Stomach (tissue), 4 donors: ENCODE data around the gene DPYD.

Source experiments
- CTCF ChIP-seq, 7 experiments: fragments of 450-650 bp in 4 of 7; fragments of 200-600 bp in 3 of 7; sonication (generic) in 3 of 7; IDR thresholded peaks; one replicate each; pipeline ENCODE4 v1.5.1; 2016 to 2019; ENCODE audit warnings: antibody characterized with exemption in 7 of 7, control low read depth in 2 of 7, mild to moderate bottlenecking in 1 of 7
- EP300 ChIP-seq: sonication (generic); formaldehyde crosslinking; IDR thresholded peaks from one replicate; pipeline ENCODE4 v1.6.1; 2017; ENCODE audit warnings: antibody characterized with exemption
- POLR2A ChIP-seq, 4 donors: fragments of 450-650 bp; IDR thresholded peaks; one replicate each; pipeline ENCODE4 v1.6.1; 2016; ENCODE audit warnings: antibody characterized with exemption in 4 of 4, control low read depth in 2 of 4, mild to moderate bottlenecking in 1 of 4, moderate library complexity in 1 of 4
- POLR2AphosphoS5 ChIP-seq, 3 donors: sonication (generic); formaldehyde crosslinking; IDR thresholded peaks; one replicate each; pipeline ENCODE4 v1.6.1; 2016; ENCODE audit warnings: antibody characterized with exemption in 3 of 3

DNA sequence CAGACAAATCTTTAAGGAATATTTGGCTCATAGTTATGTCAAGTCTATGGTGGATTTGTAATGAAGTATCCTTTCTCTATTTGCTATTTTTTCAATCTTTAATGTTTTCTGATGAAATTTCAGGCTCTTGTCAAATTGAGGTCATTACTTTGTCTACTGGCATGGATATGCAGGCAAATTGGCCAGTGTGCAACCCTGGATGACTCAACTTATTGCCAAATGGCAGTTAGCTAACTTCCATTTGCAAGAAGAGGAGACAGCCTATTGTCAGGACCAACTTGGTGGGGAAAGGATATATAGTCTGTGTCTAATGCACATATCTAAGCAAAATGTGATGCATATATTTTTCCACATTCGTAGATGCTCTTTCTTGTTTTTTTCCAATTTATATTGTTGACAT, 668.8 kb downstream of the DPYD start:
- TF ChIP-seq POLR2A (IDR thresholded peaks at IDR 0.05) (no peak), CTCF (IDR thresholded peaks at IDR 0.05) (no peak), POLR2AphosphoS5 (IDR thresholded peaks at IDR 0.05) (peak in 1 of 3 donors; percentile 14), EP300 (no peak)
